ENCODE measurements around the gene KLHL29. TPM values are rescaled to one million over a fixed set of nuclear protein-coding genes. Genes with fewer than 3 reads are reported as not detected.

Gene KLHL29
- total RNA-seq, 2 experiments from 2014 or later, result 0.88 to 0.99 TPM

- no peak overlapping the region for H3K4me3 Mint-ChIP-seq
- peaks cover 8% of the 10 kb centered on the region for H3K4me1 Mint-ChIP-seq (ENCODE audit: low read depth)
- intact Hi-C loops (cut with micrococcal nuclease), result no loop called here
- ChIA-PET POLR2A (no interaction called here), CTCF (no interaction called here)
- peaks cover 4% of the 10 kb centered on the region for H3K27me3 Mint-ChIP-seq
- no peak overlapping the region for H3K27ac Mint-ChIP-seq
- H3K9me3 Mint-ChIP-seq, result no peaks in the 10 kb centered on the region
- DNase-seq, result no peak
- H3K36me3 Mint-ChIP-seq, result no peaks in the 10 kb centered on the region
Observed at GRCh38 chr2:23525137-23525765, 140.3 kb downstream of the KLHL29 start.

DNA sequence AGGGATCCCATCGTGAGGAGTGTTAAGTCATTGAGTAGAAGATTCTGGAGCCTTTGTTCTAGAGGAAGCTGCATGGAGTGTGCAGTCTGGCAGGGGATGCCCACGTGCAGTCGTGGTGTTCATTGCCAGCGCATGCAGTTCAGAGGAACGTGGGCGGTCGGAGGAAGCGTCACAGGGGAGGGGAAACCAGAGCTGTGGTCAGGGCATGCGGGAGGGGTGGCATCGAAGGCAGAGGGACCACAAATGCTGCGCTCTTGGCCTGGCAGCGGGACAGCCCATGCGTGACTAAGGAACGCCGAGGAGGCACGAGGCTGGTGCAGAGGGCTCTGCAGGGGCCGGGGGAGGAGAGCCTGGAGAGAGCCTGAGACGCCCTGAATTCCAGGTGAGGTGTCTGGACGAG lies 141.1 kb downstream of the KLHL29 start:
- Mint-ChIP-seq H3K27me3 (peaks cover 4% of the 10 kb centered on the region), H3K9me3 (no peaks in the 10 kb centered on the region), H3K36me3 (no peaks in the 10 kb centered on the region), H3K4me3 (no peak overlapping the region), H3K27ac (no peak overlapping the region), H3K4me1 (ENCODE audit: low read depth) (peaks cover 8% of the 10 kb centered on the region)
- peak; percentile 66 for DNase-seq
- CTCF ChIA-PET, result no interaction called here
- POLR2A ChIA-PET, result no interaction called here
- intact Hi-C loops (cut with micrococcal nuclease), result no loop called here

GRCh38 chr2:23526835-23527790 lies 142.1 kb downstream of the KLHL29 start:
- Mint-ChIP-seq H3K9me3 (no peaks in the 10 kb centered on the region), H3K27ac (no peak overlapping the region), H3K27me3 (peaks cover 4% of the 10 kb centered on the region), H3K36me3 (no peaks in the 10 kb centered on the region), H3K4me3 (no peak overlapping the region), H3K4me1 (ENCODE audit: low read depth) (peaks cover 15% of the 10 kb centered on the region)
- POLR2A ChIA-PET, result no interaction called here
- CTCF ChIA-PET, result no interaction called here
- no peak for DNase-seq
- intact Hi-C loops (cut with micrococcal nuclease), result no loop called here

GRCh38 chr2:23528171-23528570 lies 143.2 kb downstream of the KLHL29 start:
- ChIA-PET POLR2A (no interaction called here), CTCF (no interaction called here)
- Mint-ChIP-seq H3K9me3 (no peaks in the 10 kb centered on the region), H3K36me3 (no peaks in the 10 kb centered on the region), H3K4me1 (ENCODE audit: low read depth) (peaks cover 26% of the 10 kb centered on the region), H3K4me3 (no peak overlapping the region), H3K27ac (no peak overlapping the region), H3K27me3 (peaks cover 4% of the 10 kb centered on the region)
- intact Hi-C loops (cut with micrococcal nuclease), result no loop called here
- no peak for DNase-seq

- intact Hi-C loops (cut with micrococcal nuclease), result no loop called here
- H3K9me3 Mint-ChIP-seq, result no peaks in the 10 kb centered on the region
- H3K27ac Mint-ChIP-seq, result no peak overlapping the region
- CTCF ChIA-PET, result no interaction called here
- peaks cover 4% of the 10 kb centered on the region for H3K27me3 Mint-ChIP-seq
- POLR2A ChIA-PET, result no interaction called here
- H3K36me3 Mint-ChIP-seq, result no peaks in the 10 kb centered on the region
- peaks cover 30% of the 10 kb centered on the region for H3K4me1 Mint-ChIP-seq (ENCODE audit: low read depth)
- DNase-seq, result no peak
- H3K4me3 Mint-ChIP-seq, result no peak overlapping the region
Observed at GRCh38 chr2:23528690-23529089, 143.7 kb downstream of the KLHL29 start.

- Mint-ChIP-seq H3K4me1 (ENCODE audit: low read depth) (peaks cover 33% of the 10 kb centered on the region), H3K36me3 (no peaks in the 10 kb centered on the region), H3K27me3 (peaks cover 4% of the 10 kb centered on the region), H3K27ac (no peak overlapping the region), H3K4me3 (no peak overlapping the region), H3K9me3 (no peaks in the 10 kb centered on the region)
- POLR2A ChIA-PET, result interaction anchor here (1.3 kb wide), 1 partner anchor 10 kb away, joined by 3 read pairs; no protein-coding TSS in a partner anchor
- DNase-seq, result no peak
- intact Hi-C loops (cut with micrococcal nuclease), result no loop called here
- CTCF ChIA-PET, result no interaction called here
Observed at GRCh38 chr2:23529659-23530058, 144.7 kb downstream of the KLHL29 start.

DNA sequence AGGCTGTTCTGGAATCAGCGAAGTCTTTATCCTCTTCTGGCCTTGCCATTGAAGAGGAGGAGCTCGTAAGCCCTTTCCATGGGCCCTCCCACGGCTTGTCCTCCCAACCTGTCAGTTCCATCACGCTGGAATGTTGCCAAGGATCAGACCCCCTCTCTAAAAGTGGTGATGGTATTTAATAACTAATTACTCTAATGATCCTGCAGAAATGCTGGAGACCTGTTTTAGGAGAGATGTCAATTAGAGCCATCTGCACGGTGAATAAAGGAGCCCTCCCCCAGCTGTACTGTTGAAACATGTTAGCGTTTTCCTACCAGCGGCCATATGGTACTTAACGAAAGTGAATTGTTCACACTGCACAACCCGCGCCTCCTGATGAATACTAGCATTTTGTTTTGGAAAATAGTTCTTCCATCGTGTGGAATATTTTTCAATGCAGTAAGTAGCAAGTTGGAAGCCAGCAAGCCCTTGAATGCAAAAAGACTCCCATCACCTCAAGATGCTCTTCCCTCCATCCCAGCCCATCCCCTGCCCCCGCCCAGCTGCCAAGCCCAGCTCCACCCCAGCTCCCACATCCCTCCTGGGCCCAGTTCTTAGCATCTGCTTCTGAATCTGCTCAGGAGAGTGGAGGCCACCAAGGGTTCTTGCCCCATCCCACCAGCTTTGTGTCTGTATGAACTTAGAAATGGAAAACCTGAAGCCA lies 145.4 kb downstream of the KLHL29 start:
- intact Hi-C loops (cut with micrococcal nuclease), result no loop called here
- ChIA-PET CTCF (no interaction called here), POLR2A (interaction anchor here (1.3 kb wide), 1 partner anchor 11 kb away, joined by 3 read pairs; no protein-coding TSS in a partner anchor)
- no peak for DNase-seq
- Mint-ChIP-seq H3K4me1 (ENCODE audit: low read depth) (peaks cover 34% of the 10 kb centered on the region), H3K9me3 (no peaks in the 10 kb centered on the region), H3K36me3 (no peaks in the 10 kb centered on the region), H3K27me3 (peaks cover 4% of the 10 kb centered on the region), H3K27ac (no peak overlapping the region), H3K4me3 (no peak overlapping the region)

DNA sequence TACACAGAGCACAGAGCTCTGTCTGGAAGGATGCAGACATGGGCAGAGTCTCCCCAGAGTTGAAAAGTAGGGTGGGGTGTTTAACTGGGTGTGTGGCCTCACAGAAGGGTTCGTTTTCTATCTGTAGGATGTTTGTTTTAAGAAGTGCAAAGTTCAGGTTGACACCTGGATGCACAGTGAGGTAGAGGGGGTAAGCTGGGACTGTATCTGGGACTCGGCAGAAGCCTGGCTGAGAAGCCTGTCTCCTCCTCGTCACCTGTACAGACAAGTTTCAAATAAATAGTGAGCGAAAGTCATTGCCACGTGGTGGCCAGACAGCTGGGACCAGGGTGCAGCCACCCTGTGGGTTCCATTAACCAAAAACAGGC lies 145.9 kb downstream of the KLHL29 start:
- CTCF ChIA-PET, result no interaction called here
- Mint-ChIP-seq H3K9me3 (no peaks in the 10 kb centered on the region), H3K27ac (no peak overlapping the region), H3K27me3 (peaks cover 2% of the 10 kb centered on the region), H3K4me3 (no peak overlapping the region), H3K4me1 (ENCODE audit: low read depth) (peaks cover 35% of the 10 kb centered on the region), H3K36me3 (no peaks in the 10 kb centered on the region)
- POLR2A ChIA-PET, result interaction anchor here (1.3 kb wide), 1 partner anchor 11 kb away, joined by 3 read pairs; no protein-coding TSS in a partner anchor
- intact Hi-C loops (cut with micrococcal nuclease), result no loop called here
- DNase-seq, result no peak

DNA sequence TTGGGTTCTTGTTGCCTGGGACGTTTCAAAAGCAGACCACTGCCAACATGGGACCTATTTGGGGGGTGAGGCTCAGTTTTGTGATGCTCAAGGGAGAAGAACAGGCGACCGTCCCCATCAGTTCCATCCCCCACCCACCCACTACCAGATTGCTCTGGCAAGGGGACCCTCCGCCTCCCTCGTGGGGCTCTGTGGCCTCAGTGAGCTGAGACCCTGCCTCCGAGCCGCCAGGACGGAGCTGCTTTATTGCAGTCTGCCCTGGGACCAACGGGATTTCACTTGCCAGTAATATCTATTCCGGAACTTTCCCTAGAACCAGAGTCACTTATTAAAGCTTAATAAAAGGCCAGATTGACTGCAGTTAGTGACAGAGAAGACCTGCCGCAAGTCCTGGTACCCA lies 146.3 kb downstream of the KLHL29 start:
- no peaks in the 10 kb centered on the region for H3K27me3 Mint-ChIP-seq
- no peak for DNase-seq
- CTCF ChIA-PET, result no interaction called here
- POLR2A ChIA-PET, result no interaction called here
- no peaks in the 10 kb centered on the region for H3K36me3 Mint-ChIP-seq
- peaks cover 31% of the 10 kb centered on the region for H3K4me1 Mint-ChIP-seq (ENCODE audit: low read depth)
- intact Hi-C loops (cut with micrococcal nuclease), result no loop called here
- no peaks in the 10 kb centered on the region for H3K9me3 Mint-ChIP-seq
- peak overlapping the region; percentile 12 for H3K4me3 Mint-ChIP-seq
- no peak overlapping the region for H3K27ac Mint-ChIP-seq

- intact Hi-C loops (cut with micrococcal nuclease), result no loop called here
- H3K9me3 Mint-ChIP-seq, result no peaks in the 10 kb centered on the region
- ChIA-PET POLR2A (no interaction called here), CTCF (no interaction called here)
- H3K36me3 Mint-ChIP-seq, result no peaks in the 10 kb centered on the region
- no peaks in the 10 kb centered on the region for H3K27me3 Mint-ChIP-seq
- H3K27ac Mint-ChIP-seq, result no peak overlapping the region
- DNase-seq, result no peak
- H3K4me1 Mint-ChIP-seq (ENCODE audit: low read depth), result peaks cover 30% of the 10 kb centered on the region
- peak overlapping the region; percentile 76 for H3K4me3 Mint-ChIP-seq
Observed at GRCh38 chr2:23531881-23532280, 146.9 kb downstream of the KLHL29 start.

GRCh38 chr2:23532391-23533337 lies 147.7 kb downstream of the KLHL29 start:
- CTCF ChIA-PET, result interaction anchor here (1.1 kb wide), 1 partner anchor 552 kb away, joined by 3 read pairs; the partner anchor contains the start of gene TP53I3

More at GRCh38 chr2:23532391-23533337, 147.7 kb downstream of the KLHL29 start:
- H3K27me3 Mint-ChIP-seq, result no peaks in the 10 kb centered on the region
- intact Hi-C loops (cut with micrococcal nuclease), result no loop called here
- H3K4me1 Mint-ChIP-seq (ENCODE audit: low read depth), result peaks cover 30% of the 10 kb centered on the region
- H3K27ac Mint-ChIP-seq, result peak overlapping the region; percentile 69
- H3K9me3 Mint-ChIP-seq, result no peaks in the 10 kb centered on the region
- H3K36me3 Mint-ChIP-seq, result no peaks in the 10 kb centered on the region
- H3K4me3 Mint-ChIP-seq, result peak overlapping the region; percentile 76
- DNase-seq, result peak; percentile 54
- POLR2A ChIA-PET, result no interaction called here

Data from activated CD4-positive, alpha-beta memory T cell treated with anti-CD3 and anti-CD28 coated beads for 36 hours (primary cell).